ENCODE results near the gene SZT2. TPM values are rescaled to one million over a fixed set of nuclear protein-coding genes. Genes with fewer than 3 reads are reported as not detected.

The SZT2 gene
- total and polyA plus RNA-seq, 9 donors, result 10.5 to 20.1 (median 14.9) TPM

Other genes starting within 250 kb of the SZT2 start
- gene EBNA1BP2, start 217.6 kb upstream of the SZT2 start, total RNA-seq, result 43.6 TPM
- 10 to 100 TPM; 35.8 to 43.4 (median 39.2) TPM for gene EBNA1BP2, start 217.6 kb upstream of the SZT2 start, polyA plus RNA-seq (ENCODE audit: insufficient read depth in 1 of 8, insufficient read length in 8 of 8, low replicate concordance in 1 of 8)
- 0.04 TPM for gene CFAP57, start 217.6 kb upstream of the SZT2 start, total RNA-seq
- gene CFAP57, start 217.6 kb upstream of the SZT2 start, polyA plus RNA-seq (ENCODE audit: insufficient read depth in 1 of 8, insufficient read length in 8 of 8, low replicate concordance in 1 of 8), result under 1 TPM; 0.14 to 0.36 (median 0.27) TPM
- gene TMEM125, start 119.9 kb upstream of the SZT2 start, total RNA-seq, result not detected
- gene TMEM125, start 119.9 kb upstream of the SZT2 start, polyA plus RNA-seq (ENCODE audit: insufficient read depth in 1 of 8, insufficient read length in 8 of 8, low replicate concordance in 1 of 8), result 1 to 10 TPM in 1 of 8 donors, under 1 TPM in 3, not detected in 4; 0.09 to 2.4 (median 0.34) TPM
- not detected for gene C1orf210, start 104.3 kb upstream of the SZT2 start, total RNA-seq
- 1 to 10 TPM in 1 of 8 donors, under 1 TPM in 2, not detected in 5; 0.13 to 2.9 (median 0.80) TPM for gene C1orf210, start 104.3 kb upstream of the SZT2 start, polyA plus RNA-seq (ENCODE audit: insufficient read depth in 1 of 8, insufficient read length in 8 of 8, low replicate concordance in 1 of 8)
- 32.7 TPM for gene TIE1, start 88.9 kb upstream of the SZT2 start, total RNA-seq
- 10 to 100 TPM; 38.5 to 58.0 (median 45.0) TPM for gene TIE1, start 88.9 kb upstream of the SZT2 start, polyA plus RNA-seq (ENCODE audit: insufficient read depth in 1 of 8, insufficient read length in 8 of 8, low replicate concordance in 1 of 8)
- gene MPL, start 52.1 kb upstream of the SZT2 start, total RNA-seq, result 0.09 TPM
- under 1 TPM in 5 of 8 donors, not detected in 3; 0.10 to 0.18 (median 0.16) TPM for gene MPL, start 52.1 kb upstream of the SZT2 start, polyA plus RNA-seq (ENCODE audit: insufficient read depth in 1 of 8, insufficient read length in 8 of 8, low replicate concordance in 1 of 8)
- 12.5 TPM for gene CDC20, start 30.9 kb upstream of the SZT2 start, total RNA-seq
- gene CDC20, start 30.9 kb upstream of the SZT2 start, polyA plus RNA-seq (ENCODE audit: insufficient read depth in 1 of 8, insufficient read length in 8 of 8, low replicate concordance in 1 of 8), result 10 to 100 TPM; 17.4 to 28.8 (median 22.5) TPM
- 25.4 TPM for gene ELOVL1, start 21.9 kb upstream of the SZT2 start, total RNA-seq
- gene ELOVL1, start 21.9 kb upstream of the SZT2 start, polyA plus RNA-seq (ENCODE audit: insufficient read depth in 1 of 8, insufficient read length in 8 of 8, low replicate concordance in 1 of 8), result 10 to 100 TPM; 37.1 to 51.1 (median 39.6) TPM
- gene MED8, start 99 bp upstream of the SZT2 start, total RNA-seq, result 33.9 TPM
- 10 to 100 TPM; 24.7 to 35.0 (median 27.9) TPM for gene MED8, start 99 bp upstream of the SZT2 start, polyA plus RNA-seq (ENCODE audit: insufficient read depth in 1 of 8, insufficient read length in 8 of 8, low replicate concordance in 1 of 8)
- 22.2 TPM for gene HYI, start 64.0 kb downstream of the SZT2 start, total RNA-seq
- gene HYI, start 64.0 kb downstream of the SZT2 start, polyA plus RNA-seq (ENCODE audit: insufficient read depth in 1 of 8, insufficient read length in 8 of 8, low replicate concordance in 1 of 8), result 10 to 100 TPM; 17.8 to 29.2 (median 22.3) TPM
- 9.3 TPM for gene PTPRF, start 141.0 kb downstream of the SZT2 start, total RNA-seq
- gene PTPRF, start 141.0 kb downstream of the SZT2 start, polyA plus RNA-seq (ENCODE audit: insufficient read depth in 1 of 8, insufficient read length in 8 of 8, low replicate concordance in 1 of 8), result 10 to 100 TPM; 13.0 to 41.2 (median 21.5) TPM